CD4-positive, alpha-beta T cell treated with Interleukin-2 at 100 ng/mL for 4 hours (primary cell): ENCODE data around the gene ANO2.
"Not testable (repeated sequence)": the region's sequence is repeated elsewhere in the genome, so short reads cannot be mapped to it uniquely, and the experiment has no call there.

Experiments
- DNase-seq: peaks from one replicate; pipeline ENCODE4 v3.0.0-alpha.2; 2020; ENCODE audit warnings: low spot score

ANO2 gene

DNA sequence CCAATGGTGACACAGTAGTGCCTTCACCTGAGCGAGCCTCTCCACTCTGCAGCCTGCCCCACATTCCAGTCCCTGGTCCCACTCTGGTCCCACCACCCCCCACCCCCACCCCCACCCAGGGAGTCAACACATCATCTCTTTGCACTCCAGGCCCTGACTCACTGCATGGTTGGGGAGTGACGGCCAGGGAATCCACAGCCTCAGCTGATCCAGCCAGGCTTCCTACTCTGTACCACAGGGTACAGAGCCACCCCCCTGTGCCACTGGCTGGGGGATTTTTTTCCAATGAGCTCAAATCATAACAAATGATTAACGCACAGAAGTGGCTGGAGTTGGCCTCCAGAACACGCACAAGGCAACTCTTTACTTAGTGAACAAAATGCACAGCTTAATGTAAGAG is 279.4 kb downstream of the ANO2 start:
- DNase-seq: no peak

DNA sequence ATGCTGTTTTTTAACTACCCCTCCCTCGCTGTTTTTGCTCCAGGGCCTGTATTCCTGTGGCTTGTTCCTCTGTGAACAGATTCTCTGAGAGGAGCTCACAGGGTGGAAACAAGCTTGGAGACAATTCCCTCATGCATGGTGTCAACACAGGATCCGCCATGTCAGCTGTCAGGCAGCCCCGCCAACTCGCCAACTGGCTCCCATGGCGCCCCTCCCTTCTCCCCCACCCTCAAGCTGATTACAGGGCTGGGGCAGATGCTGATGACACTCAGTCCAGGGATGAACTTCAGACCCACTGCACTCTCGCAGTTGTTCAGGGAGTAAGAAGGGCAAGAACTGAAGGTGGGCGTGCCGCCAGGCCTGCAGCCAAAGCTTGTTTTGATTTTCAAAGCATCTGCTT is 283.2 kb downstream of the ANO2 start:
- DNase-seq: no peak

DNA sequence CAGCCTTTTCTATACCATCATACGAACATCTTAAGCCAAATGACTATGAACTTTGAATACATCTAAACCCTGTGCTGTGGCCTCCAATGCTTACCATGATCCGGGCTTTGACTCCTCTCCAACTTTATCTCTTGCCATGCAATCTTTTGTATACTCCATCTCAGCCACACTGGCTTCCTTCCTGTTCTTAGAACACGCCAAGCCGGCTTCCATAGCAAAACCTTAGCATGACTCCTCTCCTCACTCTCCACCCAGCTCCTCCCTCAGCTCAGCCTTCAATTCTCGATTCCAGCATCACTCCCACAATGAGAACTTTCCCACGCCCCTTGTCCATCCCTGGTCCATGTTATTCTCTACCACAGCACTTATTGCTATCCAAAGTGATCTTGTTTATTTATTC is 284.8 kb downstream of the ANO2 start:
- DNase-seq: no peak

DNA sequence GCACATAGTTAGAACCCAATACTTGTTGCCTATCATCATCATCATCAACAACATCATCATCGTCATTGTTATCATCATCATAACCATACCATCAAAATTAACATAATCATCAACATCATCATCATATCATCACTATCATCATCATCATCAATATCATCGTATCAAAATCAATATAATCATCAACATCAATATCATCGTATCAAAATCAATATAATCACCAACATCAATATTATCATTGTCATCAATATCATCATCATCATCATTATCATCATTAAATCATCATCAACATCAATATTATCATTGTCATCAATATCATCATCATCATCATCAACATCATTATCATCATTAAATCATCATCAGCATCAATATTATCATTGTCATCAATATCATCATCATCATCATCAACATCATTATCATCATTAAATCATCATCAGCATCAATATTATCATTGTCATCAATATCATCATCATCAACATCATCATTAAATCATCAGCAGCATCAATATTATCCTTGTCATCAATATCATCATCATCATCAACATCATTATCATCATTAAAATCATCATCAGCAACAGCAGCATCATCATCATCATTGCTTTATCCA is 286.6 kb downstream of the ANO2 start:
- DNase-seq: not testable (repeated sequence)

DNA sequence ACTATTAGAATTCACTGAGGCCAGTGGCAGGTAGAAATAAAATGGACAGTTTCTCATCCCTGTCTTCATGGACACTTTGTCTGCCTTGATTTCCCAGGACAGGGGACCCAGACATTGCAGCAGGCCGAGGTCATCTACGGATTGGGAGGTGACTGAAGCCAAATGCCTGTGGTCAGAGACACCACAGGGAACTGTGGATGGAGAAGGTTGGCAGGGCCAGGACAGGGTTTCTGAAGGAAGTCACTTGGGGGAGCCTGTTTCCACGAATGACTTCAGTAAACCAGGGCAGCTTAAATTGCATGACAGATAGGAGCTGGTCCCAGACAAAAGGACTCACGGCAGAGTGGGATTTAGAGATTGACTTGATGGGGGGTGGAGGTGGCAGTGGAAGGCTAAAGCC is 288.2 kb downstream of the ANO2 start:
- DNase-seq: no peak

DNA sequence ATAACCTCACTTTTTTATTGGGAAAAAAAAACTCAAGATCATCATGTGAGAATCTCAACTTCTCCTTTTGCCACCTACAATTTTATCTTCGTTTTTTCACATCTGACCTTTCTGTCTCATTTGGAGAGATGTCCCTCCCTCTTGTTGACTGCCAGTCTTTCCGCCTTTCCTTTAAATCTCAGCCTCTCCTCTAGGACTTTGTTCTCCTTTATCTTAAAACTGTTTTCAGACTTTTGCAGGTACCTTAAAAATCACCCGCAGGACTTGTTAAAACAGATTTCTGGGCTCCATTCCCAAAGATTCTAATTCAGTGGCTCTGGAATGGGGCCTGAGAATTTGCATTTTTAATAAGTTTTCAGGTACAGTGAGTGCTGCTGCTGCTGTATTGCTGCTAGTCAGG is 289.9 kb downstream of the ANO2 start:
- DNase-seq: no peak

DNA sequence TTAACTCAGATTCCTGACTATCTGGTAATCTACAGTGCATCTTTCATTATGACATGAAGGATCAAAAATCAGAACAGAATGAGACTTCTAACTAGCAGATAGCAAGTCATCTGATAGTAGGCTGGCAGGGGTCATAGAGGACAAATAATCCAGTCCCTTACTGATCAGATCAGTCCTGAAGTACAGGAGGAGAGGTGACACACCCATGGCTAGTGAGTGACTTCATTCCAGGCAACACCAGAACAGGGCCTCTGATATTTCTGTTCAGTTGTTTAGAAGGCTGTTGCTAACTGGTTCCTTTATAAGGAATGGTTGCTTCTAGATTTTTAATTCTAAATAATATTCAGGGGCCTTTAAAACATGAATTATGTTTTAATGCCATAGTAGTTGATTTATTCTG is 291.0 kb downstream of the ANO2 start:
- DNase-seq: no peak

DNA sequence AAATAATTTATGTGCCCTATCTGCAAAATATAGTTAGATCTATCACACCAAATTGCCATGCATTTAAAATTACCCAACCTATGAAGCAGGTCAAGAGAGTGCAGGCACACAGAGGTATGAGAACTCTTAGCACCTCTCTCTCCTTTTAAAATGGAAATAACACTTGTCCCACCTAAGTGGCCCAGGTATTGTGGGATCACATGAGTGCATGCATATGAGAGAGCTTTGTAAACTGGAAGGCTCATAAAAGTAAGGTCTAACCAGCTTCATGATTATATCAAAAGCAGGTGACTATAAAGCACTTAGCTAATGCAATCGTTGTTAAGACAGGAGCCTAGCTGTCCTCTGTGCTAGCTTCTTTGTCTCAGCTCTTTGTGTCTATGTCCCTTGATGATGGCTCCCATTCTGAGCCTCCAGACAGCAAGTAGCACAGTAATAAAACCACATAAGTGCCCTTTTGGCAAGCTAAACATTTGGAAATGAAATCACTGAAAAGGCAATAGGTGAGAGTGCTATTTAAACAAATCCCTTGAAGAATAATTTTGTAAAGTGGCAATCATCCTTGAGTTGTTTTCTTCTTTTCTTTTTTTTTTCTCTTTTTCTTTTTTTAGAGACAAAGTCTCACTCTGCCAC is 294.1 kb downstream of the ANO2 start:
- no peak for DNase-seq

DNA sequence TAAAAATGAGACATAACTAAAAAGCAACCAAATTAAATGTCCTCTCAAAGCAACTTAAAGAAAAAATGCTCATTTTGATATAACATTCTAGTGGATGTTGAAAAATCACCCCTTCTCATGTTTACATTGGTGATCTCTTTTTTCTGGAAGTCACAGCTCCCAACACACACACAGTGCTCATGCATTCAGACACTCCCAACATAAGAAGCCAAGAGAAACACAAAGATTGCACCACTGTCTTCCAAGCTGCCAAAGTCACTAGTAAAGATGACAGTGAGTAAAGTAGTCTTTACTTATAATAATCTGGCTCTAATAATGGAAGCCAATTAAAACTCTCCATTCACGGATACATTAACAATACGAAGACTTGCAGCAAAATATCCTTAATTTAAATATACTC is 294.8 kb downstream of the ANO2 start:
- DNase-seq: no peak

DNA sequence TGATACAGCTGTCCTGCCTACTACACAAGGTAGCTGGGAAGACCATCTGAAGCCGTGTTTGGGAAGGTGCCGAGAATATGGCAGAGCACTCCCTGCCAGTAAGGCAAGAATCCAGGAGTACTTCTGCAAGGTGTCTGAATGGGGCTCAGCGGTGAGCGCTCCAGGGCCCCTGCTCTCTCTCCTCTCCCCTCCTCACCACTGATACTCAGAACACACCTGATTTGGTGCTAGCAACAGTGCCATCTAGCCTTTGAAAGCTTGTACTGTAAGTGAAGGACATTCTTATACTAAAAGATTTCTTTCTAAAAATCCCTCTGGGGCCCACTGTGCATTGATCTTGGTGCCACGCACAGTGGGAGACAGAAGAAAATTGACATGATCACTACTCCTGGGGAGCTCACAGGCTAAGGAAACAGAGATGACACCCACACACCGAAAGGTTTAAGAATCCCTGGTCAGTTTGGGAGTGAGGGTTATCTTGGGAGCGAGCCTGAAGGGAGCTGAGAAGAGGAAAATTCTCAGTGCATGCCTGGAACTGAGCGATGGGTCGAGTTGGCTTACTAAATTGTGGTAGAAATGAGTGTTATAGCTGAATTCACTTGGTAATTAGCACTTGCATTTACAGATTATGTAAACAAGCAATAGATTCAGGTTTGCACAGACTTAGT is 296.2 kb downstream of the ANO2 start:
- no peak for DNase-seq

DNA sequence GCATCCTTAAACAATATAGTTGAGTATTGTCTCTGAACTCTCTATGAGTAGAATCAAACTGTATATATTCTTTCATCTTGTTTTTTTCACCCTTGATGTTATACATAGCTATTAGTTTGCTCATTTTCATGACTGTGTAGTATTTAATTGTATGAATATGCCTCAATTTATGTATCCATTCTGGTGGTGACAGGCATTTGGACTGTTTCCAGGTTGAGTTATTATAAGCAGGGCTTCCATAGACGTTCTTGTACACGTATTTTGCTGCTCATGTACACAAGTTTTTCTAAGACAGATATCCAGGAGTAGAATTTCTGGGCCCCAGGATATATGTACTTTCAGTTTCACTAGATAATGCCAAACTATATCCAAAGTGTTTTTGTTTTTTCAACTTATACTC is 301.8 kb downstream of the ANO2 start:
- no peak for DNase-seq

DNA sequence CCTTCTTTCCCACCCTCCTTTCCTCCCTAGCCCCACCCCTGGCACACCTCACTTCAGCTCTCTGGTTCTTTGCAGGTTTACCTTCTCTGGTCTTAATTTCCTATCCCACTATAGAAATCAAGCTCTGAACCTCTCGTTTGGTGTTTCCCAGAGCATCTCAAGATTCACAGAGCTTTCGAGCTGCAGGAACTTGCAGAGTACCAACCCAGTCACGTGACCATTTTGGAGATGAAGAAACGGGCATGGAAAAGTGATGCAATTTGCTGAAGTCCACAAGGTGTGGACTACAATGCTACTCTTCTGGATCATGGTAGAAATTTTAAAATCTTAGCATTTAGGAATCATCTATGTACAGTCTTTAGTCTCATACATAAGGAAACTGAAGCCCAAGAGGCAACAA is 307.4 kb downstream of the ANO2 start:
- no peak for DNase-seq

DNA sequence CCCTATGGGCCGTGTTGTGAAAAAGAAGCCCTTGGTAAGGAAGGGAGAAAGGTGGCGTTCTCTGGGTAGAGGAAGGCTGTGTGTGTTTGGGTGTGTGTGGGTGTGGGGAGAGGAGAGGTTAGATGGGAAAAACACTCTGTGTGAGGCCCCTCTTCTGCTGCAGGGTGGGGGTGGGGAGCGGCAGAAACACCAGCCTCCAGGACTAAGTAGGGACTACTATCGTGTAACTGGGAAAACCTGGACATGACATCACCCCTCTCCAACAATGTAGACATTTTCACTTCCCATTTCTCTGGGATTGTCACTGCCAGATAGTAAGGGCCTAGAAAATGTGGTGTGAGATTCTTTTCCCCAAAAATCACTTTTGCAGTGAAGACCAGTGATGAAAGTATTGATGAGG is 308.2 kb downstream of the ANO2 start:
- no peak for DNase-seq

DNA sequence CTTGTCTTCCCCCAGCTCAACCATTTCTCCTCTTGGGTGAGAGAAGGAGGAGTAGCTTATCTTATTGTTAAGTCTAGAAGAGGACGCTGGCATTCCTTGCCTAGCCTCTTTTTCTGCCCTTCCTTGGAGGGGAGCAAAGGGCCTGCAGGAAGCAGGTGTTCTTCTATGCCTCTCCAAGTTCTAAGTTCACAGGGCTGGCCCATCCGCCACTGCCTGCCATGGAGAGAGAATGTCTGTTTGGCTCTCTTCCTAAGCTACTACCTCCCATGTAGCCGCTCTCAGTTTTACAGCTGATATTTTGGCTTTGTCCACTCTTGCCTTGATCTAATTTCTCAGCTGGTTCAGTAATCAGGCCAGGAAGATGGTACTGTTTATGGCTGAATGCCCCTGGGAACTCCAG is 312.0 kb downstream of the ANO2 start:
- DNase-seq: no peak

DNA sequence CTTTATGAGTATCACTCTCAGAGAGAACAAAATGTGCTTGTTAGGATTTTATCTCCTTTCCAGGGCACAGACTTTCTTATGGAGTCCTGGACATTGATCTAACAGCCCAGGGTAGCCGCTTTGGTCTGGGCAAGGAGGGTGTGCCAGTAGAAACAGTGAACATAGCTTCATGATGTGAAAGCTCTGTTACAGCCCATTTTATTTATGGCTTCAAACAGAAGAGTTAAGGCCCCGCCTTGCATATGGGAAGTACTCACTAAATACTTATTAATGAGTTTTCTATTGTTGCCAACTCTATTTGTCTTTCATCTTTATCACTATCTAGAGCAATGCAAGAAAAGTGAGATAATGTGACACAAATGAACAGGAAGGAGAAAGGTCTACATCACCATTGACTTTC is 312.6 kb downstream of the ANO2 start:
- no peak for DNase-seq

DNA sequence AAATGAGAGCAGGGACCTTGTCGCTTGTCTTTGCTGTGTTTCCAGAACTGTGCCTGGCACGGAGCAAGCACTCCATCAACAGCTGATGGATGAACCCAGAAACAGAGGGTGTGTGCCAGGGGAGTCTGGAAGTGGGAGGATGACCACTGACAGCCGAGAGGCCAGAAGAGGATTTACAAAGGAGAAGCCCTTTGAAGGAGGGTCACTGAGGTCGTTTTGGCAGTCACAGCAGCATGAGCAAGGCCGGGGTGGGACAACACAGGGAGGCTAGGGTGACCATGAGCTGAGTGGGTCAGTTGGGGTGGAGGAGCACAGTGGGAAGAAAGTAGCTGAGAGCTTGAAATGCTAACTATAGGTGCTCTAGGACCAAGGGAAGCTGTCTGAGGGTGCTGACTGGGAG is 313.6 kb downstream of the ANO2 start:
- no peak for DNase-seq

DNA sequence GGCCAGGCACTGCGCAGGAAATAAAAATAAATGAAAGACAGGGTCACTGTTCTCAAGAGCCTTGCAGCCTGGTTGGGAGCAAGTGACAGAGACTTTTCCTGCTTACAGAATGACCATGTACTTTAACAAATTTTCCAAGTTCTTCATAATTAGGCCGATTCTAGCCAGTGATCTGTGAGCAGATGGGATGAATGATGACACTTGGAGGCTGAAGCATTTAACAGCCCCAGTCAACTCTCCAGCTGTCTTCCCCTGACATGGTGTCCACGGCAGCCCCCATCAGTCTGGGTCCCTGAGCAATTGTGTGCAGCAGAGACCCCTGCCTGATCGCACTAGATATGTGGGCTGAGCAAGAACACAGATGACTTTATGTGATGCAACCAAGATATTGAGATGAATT is 314.3 kb downstream of the ANO2 start:
- no peak for DNase-seq

DNA sequence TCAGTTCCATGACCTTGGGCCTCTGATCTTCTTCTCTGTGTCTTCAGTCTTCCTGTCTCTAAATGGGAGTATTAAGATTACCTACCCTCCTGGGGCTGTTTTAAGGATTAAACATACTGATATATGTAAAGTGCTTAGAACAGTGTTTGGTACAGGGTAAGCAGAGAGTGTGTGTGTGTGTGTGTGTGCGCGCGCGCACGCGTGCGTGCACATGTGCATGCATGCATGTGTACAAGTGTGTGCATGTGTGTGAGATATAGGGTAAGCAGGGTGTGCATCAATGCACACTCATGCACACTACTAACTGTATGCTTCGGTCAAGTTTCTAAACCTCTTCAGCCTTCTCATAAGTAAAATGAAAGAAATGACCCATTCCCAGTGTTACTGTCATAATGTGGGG is 316.6 kb downstream of the ANO2 start:
- no peak for DNase-seq

DNA sequence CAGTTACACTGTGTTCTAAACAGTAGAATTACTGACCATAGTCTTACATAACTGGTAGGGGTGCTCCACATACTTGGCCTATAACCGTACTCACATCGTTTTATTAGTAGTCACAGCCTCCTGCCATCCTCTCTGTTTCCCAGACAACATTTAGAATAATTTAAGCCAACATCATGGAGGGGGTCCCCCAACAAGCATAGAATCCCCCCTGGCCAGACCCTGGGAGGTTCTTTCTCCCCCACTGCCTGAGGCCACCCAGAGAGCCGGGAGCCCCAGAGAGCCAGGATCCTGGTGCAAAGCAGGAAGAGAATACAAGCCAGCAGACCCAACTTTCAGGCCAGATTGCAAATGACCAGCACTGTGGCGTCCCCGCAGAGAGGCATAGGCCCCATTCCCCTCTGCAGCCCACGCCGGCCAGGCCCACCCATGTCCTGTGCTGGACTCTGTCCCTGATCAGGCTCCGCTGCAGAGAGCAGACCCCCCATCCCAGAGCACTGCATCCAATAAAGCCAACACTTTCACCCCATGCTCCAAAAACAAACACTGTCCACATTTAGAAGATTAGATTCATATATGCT is 317.9 kb downstream of the ANO2 start:
- DNase-seq: no peak

DNA sequence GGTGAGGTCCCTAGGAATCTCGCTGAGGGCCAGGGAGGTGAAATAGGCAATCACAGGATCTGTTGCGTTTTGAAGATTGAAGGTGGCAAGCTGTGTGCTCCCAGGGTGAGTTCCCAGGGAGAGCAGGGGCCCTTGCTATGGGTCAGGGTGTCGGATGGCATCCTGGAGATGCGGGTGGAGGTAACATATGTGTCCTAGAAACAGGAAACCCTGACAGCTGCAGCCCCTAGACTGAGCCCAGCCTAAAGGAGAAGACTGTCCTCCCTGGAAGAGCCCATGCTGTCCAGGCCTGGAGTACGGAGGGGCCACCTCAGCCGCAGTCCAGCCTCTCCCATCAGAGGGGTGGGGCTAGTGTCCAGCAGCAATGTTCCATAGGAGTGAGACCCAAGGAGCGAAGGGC is 318.9 kb downstream of the ANO2 start:
- no peak for DNase-seq

DNA sequence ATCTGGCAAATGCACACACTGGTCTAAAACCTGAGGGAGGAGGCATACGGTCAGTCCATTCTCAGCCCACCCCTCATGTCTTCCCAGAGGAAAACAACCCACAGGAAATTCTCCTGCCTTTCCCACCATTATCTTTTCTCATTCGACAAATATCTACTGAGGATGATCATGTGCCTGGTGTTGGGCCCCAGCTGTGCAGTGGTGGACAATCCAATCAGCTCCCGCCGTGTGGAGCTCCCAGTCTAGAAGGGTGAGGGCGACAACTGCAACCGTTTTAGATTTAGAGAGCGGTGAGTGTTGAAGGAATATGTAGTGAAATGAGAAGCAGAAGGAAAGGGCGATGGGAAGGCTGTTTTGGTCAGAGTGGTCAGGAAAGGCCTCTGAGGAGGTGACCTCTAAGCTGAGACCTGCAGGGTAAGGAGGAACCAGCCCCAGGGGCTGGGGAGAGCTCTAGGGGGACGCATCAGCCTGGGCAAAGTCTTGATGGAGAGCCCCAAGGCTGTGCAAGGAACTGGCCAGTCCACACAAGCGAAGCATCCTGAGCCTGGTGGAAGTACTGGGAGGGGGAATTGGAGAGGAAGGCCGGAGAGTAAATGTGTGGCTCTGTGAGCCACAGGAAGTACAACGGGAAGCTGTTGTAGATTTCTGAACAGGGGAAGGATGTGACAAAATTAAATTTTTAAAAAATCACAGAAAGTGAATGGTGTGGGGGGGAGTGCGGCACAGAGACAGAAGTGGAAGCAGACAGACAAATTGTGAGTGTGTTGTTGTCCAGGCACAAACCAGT is 320.4 kb downstream of the ANO2 start:
- DNase-seq: no peak

DNA sequence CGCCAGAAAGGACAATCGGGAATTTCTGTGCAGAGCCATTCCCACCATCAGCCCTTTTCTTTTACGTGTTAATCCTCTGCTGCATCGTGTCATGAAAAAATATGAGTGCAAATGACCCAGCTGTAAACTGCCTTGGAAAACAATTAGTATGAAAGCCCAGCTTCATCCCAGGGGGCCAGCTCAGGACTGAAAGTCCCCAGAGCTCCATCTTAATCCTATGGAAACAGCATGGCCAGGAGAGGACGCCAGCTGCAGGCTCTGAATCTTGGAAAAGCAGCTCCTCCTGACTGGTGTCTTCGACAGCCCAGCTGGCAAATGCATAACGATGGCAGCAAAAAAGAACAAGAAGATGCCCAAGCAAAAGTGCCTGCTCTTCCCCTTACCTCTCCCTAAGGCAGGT is 321.6 kb downstream of the ANO2 start:
- DNase-seq: no peak

DNA sequence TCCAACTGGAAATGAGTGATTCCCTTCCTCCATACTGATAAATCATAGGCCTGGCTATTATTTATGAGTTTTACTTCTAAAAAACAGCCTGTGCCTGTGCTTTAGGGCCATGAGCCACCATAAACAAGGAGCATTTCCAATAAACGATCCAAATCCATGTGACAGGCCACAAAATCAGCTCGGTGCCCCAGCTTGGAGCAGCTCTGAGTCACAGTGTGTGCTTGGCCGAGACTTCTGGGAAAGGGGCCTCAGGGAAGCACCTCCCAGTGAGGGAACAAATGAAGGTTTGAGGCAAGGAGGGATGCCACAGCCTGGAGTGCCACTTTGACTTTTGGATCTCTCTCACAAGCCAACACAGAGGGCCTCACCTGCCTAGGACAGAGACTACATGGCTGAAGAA is 322.8 kb downstream of the ANO2 start:
- DNase-seq: no peak
